HG03460 (cell line): ENCODE measurements around the gene CAMK2D.
"Not testable (repeated sequence)": the region's sequence is repeated elsewhere in the genome, so short reads cannot be mapped to it uniquely, and the experiment has no call there.

Source experiments
- ATAC-seq: cut with Tn5 transposase; IDR thresholded peaks from one replicate; pipeline ENCODE4 v1.9.1; 2021; ENCODE audit not compliant: unreplicated experiment

The CAMK2D gene

GRCh38 chr4:113687067-113687718, 74.3 kb downstream of the CAMK2D start:
- peak; percentile 35 for ATAC-seq

GRCh38 chr4:113685157-113685556, 76.4 kb downstream of the CAMK2D start:
- not testable (repeated sequence) for ATAC-seq

- ATAC-seq = no peak
These were observed 76.9 kb downstream of the CAMK2D start for GRCh38 chr4:113684534-113685091.

GRCh38 chr4:113682730-113683537, 78.6 kb downstream of the CAMK2D start:
- ATAC-seq = peak; percentile 96

GRCh38 chr4:113678641-113679040, 82.9 kb downstream of the CAMK2D start:
- no peak for ATAC-seq

GRCh38 chr4:113677325-113677724, 84.2 kb downstream of the CAMK2D start:
- no peak for ATAC-seq

- no peak for ATAC-seq
These were observed 85.5 kb downstream of the CAMK2D start for GRCh38 chr4:113675731-113676697.

- no peak for ATAC-seq
These were observed 86.8 kb downstream of the CAMK2D start for GRCh38 chr4:113674733-113675132.

GRCh38 chr4:113674251-113674650, 87.3 kb downstream of the CAMK2D start:
- ATAC-seq = no peak

GRCh38 chr4:113673450-113673849, 88.1 kb downstream of the CAMK2D start:
- peak; percentile 90 for ATAC-seq

GRCh38 chr4:113666386-113667114, 95.0 kb downstream of the CAMK2D start:
- no peak for ATAC-seq

GRCh38 chr4:113665036-113665435, 96.5 kb downstream of the CAMK2D start:
- ATAC-seq = no peak

- ATAC-seq = no peak
These were observed 99.0 kb downstream of the CAMK2D start for GRCh38 chr4:113662581-113662980.

- no peak for ATAC-seq
These were observed 102.4 kb downstream of the CAMK2D start for GRCh38 chr4:113659127-113659526.

GRCh38 chr4:113657586-113658233, 103.8 kb downstream of the CAMK2D start:
- ATAC-seq = no peak

- ATAC-seq = no peak
These were observed 107.7 kb downstream of the CAMK2D start for GRCh38 chr4:113653871-113654270.

GRCh38 chr4:113646442-113646822, 115.1 kb downstream of the CAMK2D start:
- no peak for ATAC-seq

GRCh38 chr4:113645771-113646441, 115.6 kb downstream of the CAMK2D start:
- no peak for ATAC-seq

GRCh38 chr4:113645288-113645687, 116.2 kb downstream of the CAMK2D start:
- no peak for ATAC-seq
